ENCODE data around the gene HAUS5. TPM values are rescaled to one million over a fixed set of nuclear protein-coding genes. Genes with fewer than 3 reads are reported as not detected.

Gene HAUS5
- total and polyA plus RNA-seq, 2 of the 8 experiments (the other 6 are each of a cell fraction or from before 2014, with no cell fraction given): 13.8 to 25.7 TPM

DNA sequence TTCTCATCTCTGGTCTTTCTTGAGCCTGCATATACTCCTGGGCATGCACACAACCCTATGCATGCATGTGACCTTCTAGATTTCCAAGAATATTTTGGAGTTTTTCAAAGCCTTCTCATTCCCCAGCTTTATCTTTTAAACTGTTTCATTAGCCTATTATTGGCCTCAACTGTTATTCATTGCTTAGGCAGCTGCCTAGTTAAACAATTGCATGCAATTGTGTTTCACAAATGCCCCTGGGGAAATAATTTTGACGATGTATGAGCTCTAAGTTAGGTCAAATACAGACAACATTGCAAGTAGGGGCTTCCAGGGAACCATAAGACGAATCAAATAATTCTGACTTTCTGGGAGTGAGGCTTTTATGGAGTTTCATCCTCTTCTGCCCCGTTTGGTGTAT lies 51.4 kb downstream of the HAUS5 start:
- no peaks in the 10 kb centered on the region for H3K4me1 ChIP-seq (replicated peaks in 1 of 4; ENCODE audit: control insufficient read depth in 3 of 4, insufficient read depth in 4 of 4, low read length in 3 of 4)
- no peak for DNase-seq (ENCODE audit: low read depth in 1 of 2, low spot score in 2 of 2)
- no peak overlapping the region for H4K91ac ChIP-seq (replicated peaks; ENCODE audit: insufficient read length, low read length)
- no peaks in the 10 kb centered on the region for H3K23me2 ChIP-seq (ENCODE audit: low read depth, low read length)
- H3K79me2 ChIP-seq (ENCODE audit: control insufficient read depth in 1 of 2, insufficient read depth in 2 of 2, low read length in 2 of 2): no peaks in the 10 kb centered on the region
- H3K79me1 ChIP-seq (ENCODE audit: low read depth, low read length): no peaks in the 10 kb centered on the region; the same call in 1 of the 2 replicates
- no peak overlapping the region for H3K9ac ChIP-seq (replicated peaks in 1 of 4; ENCODE audit: extremely low read depth in 1 of 4, low read depth in 3 of 4, low read length in 3 of 4)
- H2AK5ac ChIP-seq (ENCODE audit: low read depth, low read length): no peak overlapping the region
- no peak overlapping the region for H3K18ac ChIP-seq (ENCODE audit: extremely low read depth, low read length)
- H2AFZ ChIP-seq (ENCODE audit: low read length): no peak overlapping the region
- H3K23ac ChIP-seq (ENCODE audit: insufficient read length): no peak overlapping the region
- H3K27me3 ChIP-seq (replicated peaks in 1 of 4; ENCODE audit: control insufficient read depth in 3 of 4, extremely low read depth in 1 of 4, insufficient read depth in 3 of 4, low read length in 3 of 4): no peaks in the 10 kb centered on the region
- no peak overlapping the region for H2BK12ac ChIP-seq (ENCODE audit: low read depth, low read length)
- H2BK5ac ChIP-seq (ENCODE audit: low read depth, low read length): no peak overlapping the region
- ChIA-PET CTCF (ENCODE audit: partially characterized antibody) (interaction anchor here (0.9 to 1.3 kb wide), 3 partner anchors 10 to 107 kb away, joined by 3 read pairs; no protein-coding TSS in a partner anchor), POLR2A (ENCODE audit: partially characterized antibody) (interaction anchor here (0.8 to 1.5 kb wide), 2 partner anchors 16 to 40 kb away, joined by 3 read pairs; partner anchors contain the start of gene COX6B1)
- H3K4ac ChIP-seq (replicated peaks; ENCODE audit: insufficient read length, low read depth, low read length): no peak overlapping the region
- FAIRE-seq: no peak
- no peak overlapping the region for H2BK20ac ChIP-seq (ENCODE audit: low read length)
- H2BK120ac ChIP-seq (replicated peaks; ENCODE audit: low read depth, low read length): no peak overlapping the region
- H3K4me2 ChIP-seq (ENCODE audit: insufficient read depth in 1 of 2, low read depth in 2 of 2, low read length in 2 of 2): no peak overlapping the region
- H2BK15ac ChIP-seq (ENCODE audit: low read length): no peak overlapping the region
- WGBS, 2 experiments (ENCODE audit: extremely low coverage in 1 of 2, insufficient coverage in 1 of 2, insufficient read length in 1 of 2, insufficient replicate concordance in 2 of 2, low coverage in 1 of 2, low lambda C conversion rate in 2 of 2, missing lambda C conversion rate in 1 of 2): 89% methylated on average over 3 of the region's 3 CpGs; no CpG with 5 or more reads in 1 of the 2 experiments
- H4K5ac ChIP-seq (ENCODE audit: insufficient read length, low read depth, low read length): no peak overlapping the region
- H4K20me1 ChIP-seq (replicated peaks in 1 of 2; ENCODE audit: control insufficient read depth in 1 of 2, insufficient read depth in 2 of 2, low read length in 2 of 2): no peaks in the 10 kb centered on the region
- H3K14ac ChIP-seq (ENCODE audit: insufficient read length): no peak overlapping the region
- no peak for TF ChIP-seq FOSL1 (IDR thresholded peaks at IDR 0.05; ENCODE audit: insufficient read depth, low read depth, low read length)
- TF ChIP-seq MAX (IDR thresholded peaks at IDR 0.05): no peak
- TF ChIP-seq RFX5 (IDR thresholded peaks at IDR 0.05; ENCODE audit: borderline replicate concordance, low read depth, low read length): no peak
- no peak for TF ChIP-seq BCL11A (IDR thresholded peaks at IDR 0.05; ENCODE audit: low read depth in 2 of 2, low read length in 2 of 2)
- H3K9me3 ChIP-seq (ENCODE audit: insufficient read depth in 2 of 2, low read depth in 1 of 2, low read length in 1 of 2): no peaks in the 10 kb centered on the region
- peaks cover 0 to 4% (median 1%) of the 10 kb centered on the region in 4 experiments; a peak in 1 of 8 replicates for H3K36me3 ChIP-seq (ENCODE audit: control insufficient read depth in 2 of 4, insufficient read depth in 4 of 4, low read length in 3 of 4)
- no peak overlapping the region for H3K4me3 ChIP-seq (ENCODE audit: extremely low read depth in 1 of 4, insufficient read depth in 2 of 4, low read depth in 3 of 4, low read length in 4 of 4)
- no peak overlapping the region for H3K27ac ChIP-seq (ENCODE audit: low read depth, low read length)
- no peak overlapping the region for H4K8ac ChIP-seq (ENCODE audit: extremely low read depth, insufficient read depth, low read length)
- no peak overlapping the region for H3K56ac ChIP-seq (replicated peaks; ENCODE audit: insufficient read length, low read depth, low read length)
